NCI-H2081 (cell line): ENCODE results near the gene HOXB4.

Experiments used
- DNase-seq, 2 experiments: peaks; one replicate each; lab custom pipeline; 2025; lab: John Stamatoyannopoulos, UW

Gene HOXB4

GRCh38 chr17:48601539-48602425 lies 23.6 kb upstream of the HOXB4 start:
- no peak for DNase-seq

- DNase-seq: no peak
Measured at GRCh38 chr17:48601207-48601538, 23.0 kb upstream of the HOXB4 start.

GRCh38 chr17:48600244-48601098 lies 22.3 kb upstream of the HOXB4 start:
- DNase-seq: no peak

DNA sequence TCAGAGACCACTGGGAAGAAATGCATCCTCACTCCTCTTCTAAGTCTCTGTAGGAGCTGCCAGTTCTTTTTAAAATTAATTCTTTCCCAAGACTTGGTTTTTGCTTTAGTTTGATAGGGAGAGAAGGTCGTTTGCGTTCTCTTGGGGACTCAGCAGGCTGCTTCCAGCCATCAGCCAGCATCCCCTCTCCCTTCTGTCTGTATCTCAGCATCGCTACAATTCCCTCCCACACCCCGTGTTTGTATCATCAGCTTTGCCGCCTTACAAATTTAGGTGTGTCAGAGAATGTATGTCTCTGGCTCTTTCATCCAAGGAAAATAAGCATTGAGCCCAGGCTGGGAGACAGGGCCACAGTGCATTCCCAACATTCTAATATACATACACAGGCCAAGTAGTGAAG lies 21.2 kb upstream of the HOXB4 start:
- no peak for DNase-seq

GRCh38 chr17:48598736-48599135 lies 20.6 kb upstream of the HOXB4 start:
- no peak for DNase-seq

DNA sequence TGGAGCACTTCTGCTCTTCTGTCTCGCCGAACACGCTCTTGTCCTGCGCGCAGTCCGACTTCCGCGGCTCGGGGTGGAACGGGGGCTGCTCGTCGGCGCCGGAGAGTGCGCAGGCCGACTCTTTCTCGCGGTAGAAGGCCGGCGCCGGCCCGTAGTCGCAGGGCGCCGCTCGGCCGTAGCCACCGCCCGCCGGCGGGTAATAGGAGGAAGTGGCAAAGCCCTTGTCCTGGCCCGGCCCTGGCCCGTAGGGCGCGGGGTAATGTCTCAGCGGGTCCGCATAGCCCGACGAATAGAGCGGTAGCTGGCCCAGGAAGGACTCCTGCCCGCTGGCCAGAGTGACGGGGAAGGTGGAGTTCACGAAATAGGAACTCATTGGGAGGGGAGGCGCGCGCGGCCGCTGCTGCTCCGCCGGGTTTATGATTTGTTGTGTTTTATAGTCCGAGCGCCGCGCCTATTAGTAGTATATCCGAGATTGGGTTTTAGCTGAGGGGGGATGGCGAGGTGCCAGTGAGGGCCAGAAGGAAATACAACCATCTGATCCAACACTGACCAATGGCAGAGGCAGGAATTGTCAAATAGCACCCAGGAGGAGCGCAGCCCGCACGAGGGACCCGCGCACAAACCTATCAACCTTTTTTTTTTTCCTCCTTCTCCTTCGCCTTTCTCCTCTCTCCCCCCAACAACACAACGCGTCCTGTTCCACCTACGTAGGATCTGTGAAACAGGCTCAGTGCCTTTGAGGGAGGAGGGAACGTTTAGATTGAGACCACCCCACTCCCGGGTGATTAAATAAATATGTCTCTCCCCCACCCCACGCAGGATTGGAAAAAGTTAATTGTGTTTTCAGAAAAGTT lies 19.9 kb upstream of the HOXB4 start:
- peak in 1 of 2 experiments; percentile 73 for DNase-seq

GRCh38 chr17:48597528-48597777 lies 19.3 kb upstream of the HOXB4 start:
- no peak for DNase-seq

DNA sequence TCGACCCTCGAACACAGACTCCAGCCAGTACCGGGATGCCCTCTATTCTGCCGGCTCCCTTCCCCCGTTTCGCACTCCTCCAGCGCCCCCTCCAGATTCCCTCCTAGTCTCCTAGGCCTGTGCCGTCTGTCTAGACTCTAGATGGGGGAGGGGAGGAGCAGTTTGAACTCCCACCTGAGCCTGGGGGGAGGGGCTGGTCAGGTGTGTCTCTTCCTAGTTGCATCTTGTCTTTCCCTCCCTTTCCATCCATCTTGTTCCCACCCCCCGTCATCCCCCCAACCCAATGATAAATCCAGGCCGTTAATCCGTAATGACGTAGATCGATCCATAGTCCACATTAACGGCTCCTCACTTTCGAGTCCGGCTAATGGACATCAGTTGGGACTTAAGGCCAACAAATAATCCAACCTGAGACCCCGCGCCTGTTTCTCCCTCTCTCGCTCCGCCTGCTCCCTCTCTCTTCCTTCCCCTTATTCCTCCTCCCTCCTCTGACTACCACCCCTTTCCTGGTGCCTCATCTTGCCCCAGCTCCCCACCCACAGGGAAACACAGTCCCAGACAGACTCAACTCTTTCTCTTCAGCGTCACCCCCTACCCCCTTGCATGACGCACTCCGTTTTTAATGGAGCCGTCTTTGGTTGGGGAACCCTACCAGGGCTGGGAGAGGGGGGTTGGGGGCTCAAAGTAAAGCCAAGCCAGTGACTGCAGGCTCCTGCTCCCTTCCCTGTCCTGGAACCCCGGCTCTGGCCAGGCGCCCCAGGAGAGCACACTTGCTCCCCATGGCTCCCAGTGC lies 18.8 kb upstream of the HOXB4 start:
- DNase-seq: peak in 1 of 2 experiments; percentile 50

DNA sequence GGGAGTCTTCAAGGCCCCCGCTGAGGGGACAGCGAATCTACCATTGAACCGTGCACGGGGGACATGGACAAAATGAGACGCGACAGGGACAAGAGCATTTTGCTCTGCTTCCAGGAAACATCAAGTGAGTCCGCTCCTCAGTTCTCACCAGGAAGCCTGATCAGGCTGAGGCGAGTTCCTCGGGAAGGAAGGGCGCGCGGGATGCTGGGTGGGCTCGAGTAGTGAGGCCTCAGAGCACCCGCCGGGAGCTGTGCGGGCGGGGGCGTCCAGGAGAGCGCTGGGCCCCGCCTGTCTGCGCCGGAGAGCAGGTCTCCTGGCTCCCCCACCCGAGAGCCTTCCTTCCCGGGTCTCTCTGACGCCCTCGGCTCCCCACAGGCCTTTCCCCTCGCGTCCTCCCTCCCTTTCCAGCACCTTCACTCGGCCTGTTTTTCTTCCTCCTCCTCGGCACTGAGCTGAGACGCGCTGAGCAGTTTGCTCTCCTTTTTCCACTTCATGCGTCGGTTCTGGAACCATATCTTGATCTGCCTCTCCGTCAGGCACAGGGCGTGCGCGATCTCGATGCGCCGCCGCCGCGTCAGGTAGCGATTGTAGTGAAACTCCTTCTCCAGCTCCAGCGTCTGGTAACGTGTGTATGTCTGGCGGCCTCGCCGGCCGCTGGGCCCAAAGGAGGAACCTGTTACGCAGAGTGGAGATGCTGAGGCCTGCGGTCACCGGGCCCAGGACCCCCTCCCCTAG lies 18.0 kb upstream of the HOXB4 start:
- peak in 1 of 2 experiments; percentile 26 for DNase-seq

DNA sequence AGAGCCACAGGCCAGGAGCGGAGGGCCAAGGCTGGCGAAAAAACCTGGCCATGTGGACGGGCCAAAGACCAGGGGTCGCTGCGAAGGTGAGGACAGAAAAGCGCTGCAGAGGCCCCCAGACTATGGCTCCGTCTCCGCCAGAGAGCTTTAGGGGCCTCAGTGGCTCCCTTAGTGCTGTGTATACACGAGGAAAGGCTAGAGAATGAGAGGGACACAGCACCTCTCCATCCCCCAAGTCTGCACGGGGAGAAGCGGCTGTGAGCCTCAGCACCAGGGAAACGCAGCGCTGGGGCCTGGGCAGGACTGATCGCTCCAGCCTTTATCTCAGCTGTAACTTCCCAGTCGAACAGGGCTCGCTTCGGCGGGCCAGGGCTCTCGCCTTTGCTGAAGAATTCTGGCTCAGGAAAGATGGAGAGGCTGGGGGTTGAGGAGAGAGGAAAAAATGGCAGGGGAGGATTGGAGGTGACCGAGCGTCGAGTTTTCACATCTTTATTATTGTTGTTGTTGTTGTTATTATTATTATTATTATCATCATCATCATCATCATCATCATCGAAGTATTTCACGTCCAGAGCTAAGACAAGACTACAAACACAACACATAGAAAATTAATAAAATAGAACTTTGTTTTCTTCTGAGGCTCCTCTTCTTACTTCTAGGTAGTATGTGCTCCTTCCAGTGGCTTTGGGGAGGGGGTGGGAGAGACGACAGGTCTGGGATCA lies 17.3 kb upstream of the HOXB4 start:
- no peak for DNase-seq

GRCh38 chr17:48594538-48595277 lies 16.6 kb upstream of the HOXB4 start:
- no peak for DNase-seq

DNA sequence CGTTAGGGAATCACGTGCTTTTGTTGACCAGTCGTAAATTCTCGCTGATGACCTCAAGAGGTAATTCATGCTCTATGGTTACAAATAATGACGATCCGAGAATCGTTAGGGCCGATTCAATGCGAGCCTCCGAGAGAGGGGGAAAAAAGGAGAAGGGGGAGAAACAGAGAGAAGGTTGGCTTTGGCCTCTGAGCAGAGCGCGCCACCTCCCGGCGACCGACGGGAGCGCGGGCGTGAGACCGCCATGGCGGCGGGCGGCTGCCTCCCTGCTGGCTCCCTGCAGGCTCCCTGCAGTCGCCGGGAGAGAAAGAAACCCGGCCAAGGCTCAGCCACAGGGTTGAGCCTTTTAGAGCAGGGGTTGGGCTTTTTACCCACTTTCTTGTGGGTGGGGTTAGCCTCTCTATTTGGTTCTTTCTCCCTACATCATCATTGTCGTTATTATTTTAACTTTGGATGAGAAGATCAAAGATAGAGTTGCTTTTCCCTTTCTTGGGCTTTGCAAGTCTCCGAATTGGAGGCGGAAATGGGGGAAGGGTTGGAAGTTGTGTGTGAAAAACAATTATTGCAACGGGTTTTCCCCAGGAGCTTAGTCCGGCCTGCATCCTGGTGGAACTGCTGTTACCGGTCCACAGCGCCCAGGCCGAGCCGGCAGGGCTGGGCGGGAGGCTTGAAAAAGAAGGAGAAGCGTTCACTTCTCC lies 15.8 kb upstream of the HOXB4 start:
- peak; percentile 95 to 98 for DNase-seq

DNA sequence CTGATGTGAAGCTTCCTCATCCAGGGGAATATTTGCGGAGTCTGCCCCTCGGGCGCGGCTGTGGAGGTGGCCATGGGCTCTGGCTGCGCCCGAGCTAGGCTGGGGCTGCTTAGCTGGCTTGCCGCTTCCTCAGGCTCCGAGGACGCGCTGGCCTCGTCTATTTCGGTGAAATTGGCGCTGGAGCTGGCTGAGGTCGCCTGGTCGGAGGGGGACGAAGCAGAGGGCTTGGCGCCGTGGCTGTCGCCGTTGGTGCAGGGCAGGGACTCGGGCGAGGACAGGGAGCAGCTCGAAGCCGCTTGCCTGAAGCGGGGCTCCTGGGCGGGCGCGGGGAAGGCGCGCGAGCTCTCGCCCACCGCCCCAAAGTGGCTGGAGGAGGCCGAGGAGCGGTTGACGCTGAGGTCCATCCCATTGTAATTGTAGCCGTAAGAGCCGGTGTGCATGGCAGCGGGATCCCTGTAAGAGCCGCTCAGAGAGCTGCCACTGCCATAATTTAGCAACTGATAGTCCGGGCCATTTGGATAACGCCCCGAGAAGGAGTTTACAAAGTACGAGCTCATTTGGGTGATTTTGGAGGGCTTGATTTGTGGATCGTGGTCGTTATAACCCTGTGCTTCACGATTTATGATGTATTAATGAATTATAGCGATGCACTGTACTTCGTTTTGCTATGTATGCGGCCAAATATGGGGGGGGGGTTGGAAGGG lies 15.1 kb upstream of the HOXB4 start, which contains the start of gene HOXB5:
Gene HOXB5, minus strand, starts transcription at position 654 of the 704 bp plus-strand sequence. Its CDS starts 97 bp downstream, at position 557.
- DNase-seq: peak in 1 of 2 experiments; percentile 55

DNA sequence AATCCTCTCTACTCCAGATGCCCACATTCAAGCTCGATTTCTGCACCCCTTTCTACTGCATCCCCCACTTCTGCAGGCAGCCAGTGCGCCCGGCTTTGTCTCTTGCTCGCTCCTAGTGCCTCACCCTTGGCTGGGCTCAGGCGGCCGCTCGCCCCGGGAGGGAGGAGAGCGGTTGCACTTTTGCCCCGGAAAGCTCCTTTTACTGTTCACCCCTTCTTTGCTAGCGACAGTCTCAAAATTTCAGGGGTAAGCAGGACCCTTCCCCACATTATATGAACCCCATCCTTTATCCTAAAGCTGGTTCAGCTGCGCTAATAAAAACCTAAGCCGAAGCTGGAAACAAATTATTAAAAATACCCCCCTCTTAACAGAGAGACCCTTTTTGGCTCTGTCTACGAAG lies 14.4 kb upstream of the HOXB4 start:
- no peak for DNase-seq

DNA sequence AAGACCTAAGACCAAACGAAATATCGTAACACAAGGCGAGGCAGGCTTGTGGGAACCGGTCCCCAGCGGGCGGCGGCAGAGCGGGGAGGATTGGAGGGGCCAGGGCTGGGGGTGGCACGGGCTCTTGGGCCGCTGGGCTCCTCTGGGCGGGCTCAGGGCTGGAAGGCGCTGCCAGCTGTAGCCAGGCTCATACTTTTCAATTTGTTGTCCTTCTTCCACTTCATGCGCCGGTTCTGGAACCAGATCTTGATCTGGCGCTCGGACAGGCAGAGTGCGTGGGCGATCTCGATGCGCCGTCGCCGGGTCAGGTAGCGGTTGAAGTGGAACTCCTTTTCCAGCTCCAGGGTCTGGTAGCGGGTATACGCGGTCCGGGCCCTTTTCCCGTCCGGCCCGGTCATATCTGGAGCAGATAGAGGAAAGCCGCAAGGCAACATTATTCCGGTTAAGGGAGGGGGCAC lies 13.9 kb upstream of the HOXB4 start:
- no peak for DNase-seq

DNA sequence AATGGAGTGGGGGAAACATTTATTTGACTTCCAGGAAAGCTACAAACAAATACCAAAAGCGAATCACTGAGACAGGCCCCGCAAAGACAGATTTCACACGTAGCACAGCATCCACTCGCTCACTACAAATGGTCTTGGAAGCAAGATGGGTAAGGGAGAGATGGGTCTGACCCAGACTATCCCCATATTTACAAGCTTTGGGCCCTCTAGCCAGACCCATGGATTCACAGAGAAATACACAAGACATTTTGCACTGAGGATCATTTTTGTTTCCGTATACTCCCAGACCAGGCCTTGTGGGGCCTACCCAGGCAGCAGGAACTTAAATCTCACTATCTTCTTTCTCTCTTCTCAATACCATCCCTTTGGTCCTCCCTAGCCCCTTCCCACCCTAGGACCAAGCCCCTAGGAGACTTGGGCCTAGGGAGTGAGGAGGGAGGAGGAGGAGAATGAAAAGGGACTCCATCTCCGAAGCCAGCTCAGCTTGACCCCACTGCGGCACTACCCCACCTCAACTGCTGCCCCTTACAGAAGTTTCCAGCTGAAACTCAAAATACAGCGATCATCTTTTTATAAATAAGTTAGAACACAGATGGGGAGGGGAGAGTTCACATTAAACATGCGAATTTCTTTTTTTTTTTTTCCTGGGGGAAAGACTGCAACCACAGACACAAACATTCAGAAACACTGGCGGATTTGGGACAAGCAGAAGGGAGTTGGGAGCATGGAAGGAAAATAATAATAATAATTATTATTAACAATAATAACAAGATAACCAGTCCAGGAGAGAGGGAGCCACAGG lies 13.3 kb upstream of the HOXB4 start:
- no peak for DNase-seq

- no peak for DNase-seq
Measured at GRCh38 chr17:48590607-48591161, 12.5 kb upstream of the HOXB4 start.
